CD1c-positive myeloid dendritic cell (primary cell): ENCODE data around the gene ARL17B.
"Not testable (repeated sequence)": the region's sequence is repeated elsewhere in the genome, so short reads cannot be mapped to it uniquely, and the experiment has no call there.

Source experiments
- DNase-seq: peaks from one replicate; pipeline ENCODE4 v3.0.0-alpha.2; 2016; ENCODE audit errors: extremely low spot score

ARL17B gene

GRCh38 chr17:46249153-46249552, 112.4 kb downstream of the ARL17B start:
- DNase-seq: not testable (repeated sequence)

- DNase-seq: peak; percentile 17
Observed at GRCh38 chr17:46244949-46245768, 116.4 kb downstream of the ARL17B start.

GRCh38 chr17:46244339-46244913, 117.1 kb downstream of the ARL17B start:
- not testable (repeated sequence) for DNase-seq

- DNase-seq: not testable (repeated sequence)
Observed at GRCh38 chr17:46243928-46244327, 117.6 kb downstream of the ARL17B start.

GRCh38 chr17:46243505-46243904, 118.1 kb downstream of the ARL17B start:
- DNase-seq: not testable (repeated sequence)

GRCh38 chr17:46231359-46231758, 130.2 kb downstream of the ARL17B start:
- DNase-seq: not testable (repeated sequence)

- DNase-seq: peak; percentile 89
Observed at GRCh38 chr17:46225274-46225794, 136.2 kb downstream of the ARL17B start.

GRCh38 chr17:46224864-46225263, 136.7 kb downstream of the ARL17B start:
- DNase-seq: not testable (repeated sequence)
